ENCODE measurements around the gene CDH20.

- TF ChIP-seq CTCF (IDR thresholded peaks at IDR 0.05), result no peak
- TF ChIP-seq POLR2A (IDR thresholded peaks at IDR 0.05), result no peak
Measured at GRCh38 chr18:61459896-61460648, 126.8 kb downstream of the CDH20 start.
